ENCODE measurements around the gene WDFY4.

The WDFY4 gene

DNA sequence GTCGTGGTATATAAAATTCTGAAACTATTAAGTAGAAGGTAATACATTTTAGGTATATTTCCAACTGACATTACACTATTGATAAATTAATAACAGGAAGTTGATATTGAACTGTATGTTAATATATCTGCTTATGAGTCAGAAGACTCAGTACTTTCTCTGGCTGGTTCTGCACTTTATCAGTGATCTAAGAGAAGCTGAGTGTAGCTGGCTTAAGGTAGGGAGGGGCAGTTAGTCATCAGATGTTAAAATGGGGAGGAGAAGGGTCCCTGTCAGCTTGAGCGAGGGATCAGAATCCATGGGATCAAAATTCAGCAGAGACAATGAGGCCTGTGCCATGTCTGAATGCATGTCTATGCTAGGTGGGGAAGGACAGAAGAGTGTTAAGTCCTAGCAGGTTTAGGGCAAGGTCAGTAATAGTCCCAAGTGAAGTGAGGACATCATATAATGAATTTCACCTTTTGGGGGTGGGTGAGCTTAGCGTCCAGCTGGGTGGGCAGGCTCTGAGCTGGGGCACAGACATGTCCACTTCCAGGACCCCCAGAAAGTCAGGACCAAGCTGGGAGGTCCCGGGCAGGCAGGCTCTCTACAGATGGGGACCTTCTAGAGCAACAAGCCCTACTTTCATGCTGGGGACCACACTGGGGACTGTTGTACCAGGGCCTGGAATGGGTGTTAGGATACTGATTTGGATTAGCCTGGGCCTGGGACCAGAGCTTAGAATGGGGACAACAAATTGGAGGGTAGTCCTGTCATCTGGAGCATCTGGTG, 82.9 kb downstream of the WDFY4 start:
- no peak for DNase-seq (ENCODE audit: insufficient read length, low spot score)
- no peak for FAIRE-seq

- no peak for FAIRE-seq
- DNase-seq (ENCODE audit: insufficient read length, low spot score): no peak
Observed at GRCh38 chr10:48768144-48768766, 83.6 kb downstream of the WDFY4 start.

GRCh38 chr10:48768926-48769325, 84.3 kb downstream of the WDFY4 start:
- DNase-seq (ENCODE audit: insufficient read length, low spot score) (no peak), FAIRE-seq (no peak)

GRCh38 chr10:48769706-48770435, 85.2 kb downstream of the WDFY4 start:
- no peak for DNase-seq (ENCODE audit: insufficient read length, low spot score)
- FAIRE-seq: no peak

DNA sequence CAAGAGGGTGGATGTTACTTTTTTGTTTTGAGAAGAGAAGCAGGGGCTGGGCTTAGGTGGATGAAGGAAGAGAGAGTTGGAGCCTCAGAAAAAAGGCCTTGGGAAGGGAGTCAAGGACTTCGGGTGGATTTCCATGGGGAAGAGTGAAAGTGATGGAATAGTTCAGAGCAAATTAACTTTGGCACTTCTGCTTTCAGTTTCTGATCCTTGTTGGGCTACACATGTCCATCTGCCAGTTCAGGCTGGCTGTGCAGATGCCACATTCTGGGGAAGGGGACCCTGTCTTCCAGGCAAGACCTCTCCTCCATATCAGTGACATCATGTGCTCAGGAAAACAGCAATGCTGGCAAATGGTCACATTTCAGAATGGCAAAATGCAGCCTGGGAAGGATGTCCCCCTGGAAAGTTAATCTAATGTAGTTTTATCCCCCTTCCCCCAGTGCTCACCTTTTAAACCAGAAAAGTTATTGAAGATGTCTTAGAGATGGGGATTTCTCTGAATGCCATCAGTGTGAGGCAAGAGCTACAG, 86.0 kb downstream of the WDFY4 start:
- DNase-seq (ENCODE audit: insufficient read length, low spot score) (no peak), FAIRE-seq (no peak)

DNA sequence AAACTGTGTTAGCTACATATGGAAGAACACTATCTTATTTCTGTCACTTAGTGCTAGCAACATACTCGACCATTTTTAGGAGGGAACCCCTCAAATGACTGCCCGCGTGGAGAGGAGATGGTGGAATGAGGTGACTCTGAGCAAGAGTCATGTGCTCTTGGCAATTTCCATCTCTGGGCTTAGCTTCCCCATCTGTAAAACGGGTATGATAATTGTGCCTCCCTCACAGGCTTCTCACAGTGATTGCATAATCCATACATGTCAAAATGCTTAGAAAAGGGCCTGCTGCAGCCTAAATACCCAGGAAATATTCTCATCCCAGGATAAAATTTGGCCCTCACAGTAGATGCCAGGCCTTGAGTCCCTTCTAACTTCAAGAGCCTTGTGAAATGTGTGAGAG, 86.6 kb downstream of the WDFY4 start:
- DNase-seq (ENCODE audit: insufficient read length, low spot score) (no peak), FAIRE-seq (no peak)

- FAIRE-seq (no peak), DNase-seq (ENCODE audit: insufficient read length, low spot score) (no peak)
Observed at GRCh38 chr10:48772059-48772458, 87.4 kb downstream of the WDFY4 start.

GRCh38 chr10:48773580-48773979, 88.9 kb downstream of the WDFY4 start:
- no peak for FAIRE-seq

DNA sequence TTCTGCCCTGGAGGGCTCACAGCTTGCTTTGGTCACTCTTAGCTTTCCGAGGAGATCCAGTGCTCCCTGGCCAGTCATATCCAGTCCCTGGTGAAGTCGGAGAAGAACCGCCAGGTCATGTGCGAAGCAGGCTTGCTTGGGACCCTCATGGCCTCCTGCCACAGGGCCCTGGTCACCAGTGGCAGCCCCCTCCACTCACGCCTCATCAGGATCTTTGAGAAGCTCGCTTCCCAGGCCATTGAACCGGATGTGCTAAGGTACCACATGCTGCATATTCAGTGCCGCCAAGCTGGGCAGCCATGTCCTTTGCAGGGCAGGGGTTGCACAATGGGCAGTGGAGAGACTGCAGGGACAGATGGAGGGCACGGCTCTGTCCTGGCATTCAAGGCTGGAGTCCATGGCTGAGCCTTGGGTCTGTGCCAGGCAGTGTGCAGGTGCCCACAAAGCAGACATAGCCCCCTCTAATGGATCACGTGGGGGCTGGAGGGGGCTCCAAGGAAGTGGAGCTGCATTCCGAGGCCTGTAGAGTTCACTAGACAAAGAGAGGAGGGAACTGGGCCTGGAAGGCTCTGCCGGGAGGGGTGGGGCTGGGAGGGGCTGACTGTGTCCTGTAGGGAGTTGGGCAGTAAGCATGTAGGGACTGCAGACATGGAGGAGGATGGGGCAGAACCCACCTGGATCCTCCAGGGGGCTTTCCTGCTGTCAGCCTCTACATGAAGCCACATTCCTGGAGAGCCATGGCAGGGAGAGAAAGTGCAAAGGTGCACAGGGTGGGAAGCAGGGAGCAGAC, 89.9 kb downstream of the WDFY4 start:
- DNase-seq (ENCODE audit: insufficient read length, low spot score): no peak
- FAIRE-seq: no peak

More at GRCh38 chr10:48773580-48773979, 88.9 kb downstream of the WDFY4 start:
- no peak for DNase-seq (ENCODE audit: insufficient read length, low spot score)

- FAIRE-seq (no peak), DNase-seq (ENCODE audit: insufficient read length, low spot score) (no peak)
Observed at GRCh38 chr10:48775206-48775517, 90.5 kb downstream of the WDFY4 start.

DNA sequence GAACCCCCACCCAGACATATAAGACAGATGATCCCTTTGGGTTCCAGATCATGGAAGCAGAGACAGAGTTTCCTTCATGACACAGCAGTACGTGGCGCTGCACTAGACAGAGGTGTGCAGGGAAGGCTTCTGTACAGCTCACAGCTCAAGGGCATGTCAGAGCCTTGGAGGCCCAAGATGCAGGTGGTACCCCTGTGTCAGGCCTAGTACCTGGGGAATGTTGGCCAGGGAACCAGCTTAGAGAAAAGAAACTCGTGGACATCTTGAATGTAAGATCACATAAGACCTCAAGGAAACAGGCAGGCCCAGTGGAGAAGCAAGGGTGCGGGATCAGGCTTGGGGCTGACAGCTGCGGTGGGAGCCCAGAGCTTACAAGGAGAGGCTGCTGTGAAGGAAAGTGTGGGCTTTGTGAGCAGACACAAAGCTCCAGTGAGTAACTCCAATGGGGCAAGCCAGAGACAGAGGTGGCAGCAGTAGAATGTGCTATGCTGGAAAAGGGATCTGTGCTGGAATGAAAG, 91.4 kb downstream of the WDFY4 start:
- DNase-seq (ENCODE audit: insufficient read length, low spot score) (no peak), FAIRE-seq (no peak)

DNA sequence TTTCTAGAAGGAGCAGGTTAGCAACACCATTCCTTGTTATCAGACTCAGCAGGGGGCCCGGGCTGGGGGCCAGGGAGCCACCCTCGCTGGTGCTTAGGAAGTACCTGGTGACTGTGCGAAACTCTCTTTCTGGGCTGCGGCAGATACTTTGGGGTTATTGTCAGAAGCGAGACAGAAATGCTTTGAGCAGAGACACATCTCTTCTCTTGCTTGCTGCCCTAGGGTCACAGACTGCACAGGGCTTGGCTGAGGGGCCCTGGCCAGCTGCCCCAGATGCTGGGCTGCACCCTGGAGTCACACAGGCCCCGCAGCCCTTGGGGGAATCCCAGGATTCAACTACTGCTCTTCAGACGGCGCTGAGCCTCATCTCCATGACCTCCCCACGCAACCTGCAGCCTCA, 91.9 kb downstream of the WDFY4 start:
- FAIRE-seq: no peak
- DNase-seq (ENCODE audit: insufficient read length, low spot score): no peak

DNA sequence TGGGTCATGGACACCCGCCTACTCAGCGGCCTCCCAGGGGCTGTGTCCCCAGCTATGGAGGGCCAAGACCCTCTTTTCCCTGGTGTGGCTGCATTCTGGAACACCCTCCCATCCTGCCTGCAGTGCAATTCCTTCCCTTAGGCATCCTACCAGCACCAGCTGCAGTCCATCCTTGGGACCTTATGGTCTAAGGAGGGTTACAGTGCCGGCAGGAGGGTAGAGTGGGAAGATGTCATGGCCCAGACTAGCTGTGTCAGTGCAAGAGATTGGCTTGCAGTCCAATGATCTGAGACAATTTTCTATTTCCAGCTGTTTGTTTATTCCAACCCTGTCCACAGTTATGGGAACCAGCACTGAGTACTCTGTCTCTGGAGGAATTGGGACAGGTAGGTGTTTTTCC, 92.4 kb downstream of the WDFY4 start:
- no peak for DNase-seq (ENCODE audit: insufficient read length, low spot score)
- FAIRE-seq: no peak

DNA sequence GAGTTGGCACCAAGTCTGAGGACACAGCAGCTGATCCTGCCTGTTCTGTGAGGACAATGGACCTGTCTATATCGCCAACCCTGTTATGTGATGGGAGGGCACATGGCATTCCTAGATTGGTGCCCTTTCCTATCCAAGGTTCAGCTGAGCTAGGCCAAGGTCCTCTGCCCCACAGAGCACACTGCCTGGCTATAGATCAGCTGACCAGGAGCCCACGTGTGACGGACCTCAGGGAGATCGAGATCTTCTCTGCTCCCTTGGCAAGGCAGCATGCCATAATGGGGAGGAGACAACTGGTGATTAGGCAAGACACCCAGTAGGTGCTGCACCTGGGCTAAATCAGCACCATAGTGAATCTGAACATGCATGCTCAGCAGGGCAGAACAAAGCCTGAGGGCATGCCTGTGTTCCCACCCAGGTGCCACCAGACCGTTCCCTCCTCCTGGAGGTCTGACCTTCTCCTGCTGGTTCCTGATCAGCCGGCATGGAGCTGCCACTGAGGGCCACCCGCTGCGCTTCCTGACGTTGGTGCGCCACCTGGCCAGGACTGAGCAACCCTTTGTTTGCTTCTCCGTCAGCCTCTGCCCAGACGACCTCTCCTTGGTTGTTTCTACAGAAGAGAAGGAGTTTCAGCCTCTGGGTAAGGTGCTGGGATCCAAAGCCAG, 93.7 kb downstream of the WDFY4 start:
- FAIRE-seq (no peak), DNase-seq (ENCODE audit: insufficient read length, low spot score) (no peak)

DNA sequence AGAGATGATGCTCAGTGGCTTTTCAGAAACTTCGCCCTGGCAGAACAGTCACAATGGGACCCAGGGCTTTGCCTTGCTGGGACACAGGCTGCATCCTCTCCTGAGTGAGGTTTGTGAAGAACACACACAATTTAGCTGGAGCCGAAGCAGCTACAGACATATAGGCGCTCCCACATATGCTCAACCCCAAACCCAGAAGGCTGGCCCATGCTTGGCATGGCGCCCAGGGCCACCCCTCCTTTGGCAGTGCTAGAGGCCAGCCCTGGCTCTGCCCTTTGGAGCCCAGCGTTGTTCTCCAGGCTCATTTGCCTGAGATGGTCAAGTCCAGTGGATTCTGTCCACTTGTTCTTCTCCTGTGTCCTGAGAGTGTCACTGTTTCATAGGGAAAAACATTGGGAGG, 94.4 kb downstream of the WDFY4 start:
- FAIRE-seq: no peak
- no peak for DNase-seq (ENCODE audit: insufficient read length, low spot score)

DNA sequence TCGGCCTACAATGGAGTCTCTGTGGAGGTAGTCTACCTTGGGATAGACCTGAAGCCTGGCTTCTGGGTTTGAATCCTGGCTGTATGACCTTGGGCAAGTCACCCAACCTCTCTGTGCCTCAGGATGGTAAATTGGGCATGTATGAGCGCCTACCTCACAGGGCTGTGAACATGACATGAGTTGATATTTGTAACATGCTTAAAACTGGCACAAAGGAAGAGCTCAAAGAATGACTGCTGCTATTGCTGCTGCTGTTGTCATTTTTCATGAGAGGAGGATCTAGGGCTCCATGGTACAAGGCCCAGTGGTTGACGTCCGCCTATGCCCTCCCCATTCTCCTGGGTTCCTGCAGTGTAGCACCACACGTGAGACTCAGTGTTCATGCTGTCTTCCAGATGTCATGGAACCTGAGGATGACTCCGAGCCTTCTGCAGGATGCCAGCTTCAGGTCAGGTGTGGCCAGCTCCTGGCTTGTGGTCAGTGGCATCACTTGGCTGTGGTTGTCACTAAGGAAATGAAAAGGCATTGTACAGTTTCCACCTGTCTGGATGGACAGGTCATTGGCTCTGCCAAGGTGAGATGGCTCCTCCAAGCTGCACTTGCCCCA, 95.0 kb downstream of the WDFY4 start:
- FAIRE-seq (no peak), DNase-seq (ENCODE audit: insufficient read length, low spot score) (no peak)

- FAIRE-seq: no peak
- DNase-seq (ENCODE audit: insufficient read length, low spot score): no peak
Observed at GRCh38 chr10:48780341-48780740, 95.7 kb downstream of the WDFY4 start.

- no peak for FAIRE-seq
Observed at GRCh38 chr10:48782386-48782785, 97.7 kb downstream of the WDFY4 start.

GRCh38 chr10:48784031-48784430, 99.4 kb downstream of the WDFY4 start:
- DNase-seq (ENCODE audit: insufficient read length, low spot score) (no peak), FAIRE-seq (no peak)

More at GRCh38 chr10:48782386-48782785, 97.7 kb downstream of the WDFY4 start:
- no peak for DNase-seq (ENCODE audit: insufficient read length, low spot score)

DNA sequence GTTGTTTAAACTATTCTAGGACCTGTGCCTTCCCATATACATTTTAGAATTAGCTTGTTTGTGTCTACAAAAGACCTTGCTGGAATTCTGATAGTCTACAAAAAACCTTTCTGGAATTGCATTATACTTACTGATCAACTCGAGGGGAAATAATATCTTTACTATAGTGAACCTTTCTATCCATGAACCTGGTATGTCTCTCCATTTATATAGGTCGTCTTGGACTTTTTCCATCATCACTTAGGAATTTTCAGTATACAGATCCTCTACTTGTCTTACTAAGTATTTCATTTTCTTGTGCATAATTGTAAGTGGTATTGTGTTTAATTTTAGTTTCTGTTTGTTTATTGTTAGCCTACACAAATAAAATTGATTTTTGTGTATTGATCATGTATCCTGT, 101.1 kb downstream of the WDFY4 start:
- FAIRE-seq (no peak), DNase-seq (ENCODE audit: insufficient read length, low spot score) (no peak)

All from HTR-8/SVneo (cell line).